ENCODE measurements around the gene CHP1. TPM values are rescaled to one million over a fixed set of nuclear protein-coding genes. Genes with fewer than 3 reads are reported as not detected.

The CHP1 gene
- total and polyA plus RNA-seq, 2 of the 8 experiments (the other 6 are each of a cell fraction or from before 2014, with no cell fraction given), result 45.2 to 89.0 TPM

GRCh38 chr15:41256577-41257038 is 25.5 kb downstream of the CHP1 start (continued):
- TF ChIP-seq ATF2 (IDR thresholded peaks at IDR 0.05; ENCODE audit: low read length), result no peak
- TF ChIP-seq PHF8 (conservative IDR thresholded peaks at IDR 0.05; ENCODE audit: low read depth, low read length), result no peak
- TF ChIP-seq YY1 (IDR thresholded peaks at IDR 0.05; ENCODE audit: low read depth, low read length), result no peak
- TF ChIP-seq SP2 (IDR thresholded peaks at IDR 0.05; ENCODE audit: low read length), result no peak
- no peak for TF ChIP-seq SIRT6 (IDR thresholded peaks at IDR 0.05; ENCODE audit: low read length)
- TF ChIP-seq ATF3 (IDR thresholded peaks at IDR 0.05; ENCODE audit: insufficient read depth, low read depth, low read length), result no peak
- TF ChIP-seq BCL11A (IDR thresholded peaks at IDR 0.05; ENCODE audit: low read depth in 2 of 2, low read length in 2 of 2), result no peak
- TF ChIP-seq TAF1 (IDR thresholded peaks at IDR 0.05; ENCODE audit: low read depth, low read length), result no peak
- TF ChIP-seq RXRA (IDR thresholded peaks at IDR 0.05; ENCODE audit: insufficient read depth, low read depth, low read length), result no peak
- no peak for TF ChIP-seq MAFK (IDR thresholded peaks at IDR 0.05; ENCODE audit: low read depth, low read length)
